Measurements from ENCODE around the gene CDCA8.

GRCh38 chr1:37701051-37701450 is 8.7 kb downstream of the CDCA8 start:
- TF ChIP-seq ELK1 (IDR thresholded peaks at IDR 0.05; ENCODE audit: borderline replicate concordance, low read depth, low read length) (no peak), RFX5 (IDR thresholded peaks at IDR 0.05; ENCODE audit: low read depth, low read length) (no peak), CTCF (conservative IDR thresholded peaks at IDR 0.05; ENCODE audit: low read depth, low read length) (no peak), SMC3 (IDR thresholded peaks at IDR 0.05; ENCODE audit: low read depth, low read length) (no peak), POLR2A (IDR thresholded peaks at IDR 0.05; ENCODE audit: low read depth, low read length) (no peak), MXI1 (IDR thresholded peaks at IDR 0.05; ENCODE audit: borderline replicate concordance, low read depth, low read length) (no peak), CEBPB (IDR thresholded peaks at IDR 0.05; ENCODE audit: low read depth, low read length) (no peak), USF2 (IDR thresholded peaks at IDR 0.05; ENCODE audit: low read depth, low read length) (no peak), RAD21 (IDR thresholded peaks at IDR 0.05; ENCODE audit: low read length) (no peak), RCOR1 (IDR thresholded peaks at IDR 0.05; ENCODE audit: insufficient replicate concordance, low read length) (no peak)

Measured in IMR-90 (cell line).